SU-DHL-6 (cell line): ENCODE measurements around the gene NCKIPSD.

ENCODE experiments used
- H2AFZ ChIP-seq: fragments of 200-600 bp; sonication (generic); 2 replicates; pipeline ENCODE4 v1.6.1; 2014; ENCODE audit warnings: low read depth, mild to moderate bottlenecking, moderate library complexity, mixed read lengths, antibody characterized with exemption, low read length; ENCODE audit not compliant: severe bottlenecking
- H3F3A ChIP-seq: fragments of 200-600 bp; shearing (Covaris generic); 2 replicates; pipeline ENCODE4 v1.6.0; 2016; ENCODE audit warnings: antibody characterized with exemption, mild to moderate bottlenecking; ENCODE audit not compliant: insufficient read depth
- H3K27ac ChIP-seq: fragments of 200-600 bp; sonication (generic); 2 replicates; pipeline ENCODE4 v1.5.1; 2016; ENCODE audit warnings: low read depth, mild to moderate bottlenecking, low read length, moderate library complexity, mixed read lengths
- H3K27me3 ChIP-seq: fragments of 200-600 bp; sonication (generic), shearing (Covaris generic); 2 replicates; pipeline ENCODE4 v1.6.0; 2014; ENCODE audit warnings: mild to moderate bottlenecking, low read length
- H3K36me3 ChIP-seq: fragments of 200-600 bp; sonication (generic); 2 replicates; pipeline ENCODE4 v1.6.1; 2014; ENCODE audit warnings: mild to moderate bottlenecking, low read length, mixed read lengths
- H3K4me2 ChIP-seq: fragments of 300-600, 200-600 bp; shearing (Covaris generic), sonication (generic); 2 replicates; pipeline ENCODE4 v1.6.0; 2014; ENCODE audit warnings: low read length, low read depth, mild to moderate bottlenecking; ENCODE audit not compliant: poor library complexity, severe bottlenecking
- H3K4me3 ChIP-seq: fragments of 200-600 bp; sonication (generic); 2 replicates; pipeline ENCODE4 v1.5.1; 2014; ENCODE audit warnings: antibody characterized with exemption, low read length, mild to moderate bottlenecking, mixed read lengths; ENCODE audit not compliant: insufficient read depth, poor library complexity, severe bottlenecking
- H3K79me2 ChIP-seq: fragments of 200-600 bp; sonication (generic); 2 replicates; pipeline ENCODE4 v1.6.1; 2014; ENCODE audit warnings: mild to moderate bottlenecking, low read length, moderate library complexity; ENCODE audit not compliant: insufficient read depth
- H3K9ac ChIP-seq: fragments of 200-600 bp; sonication (generic); 2 replicates; pipeline ENCODE4 v1.7.0; 2014; ENCODE audit warnings: mild to moderate bottlenecking, low read length
- H3K9me2 ChIP-seq: fragments of 200-600 bp; sonication (generic); replicated peaks from 2 replicates; pipeline ENCODE4 v1.6.1; 2014; ENCODE audit warnings: low read length; ENCODE audit not compliant: insufficient read depth
- H3K9me3 ChIP-seq: fragments of 200-600 bp; sonication (generic); 2 replicates; pipeline ENCODE4 v1.6.1; 2014; ENCODE audit warnings: low read length, mixed read lengths; ENCODE audit not compliant: insufficient read depth
- H4K20me1 ChIP-seq: fragments of 200-600 bp; sonication (generic); 2 replicates; pipeline ENCODE4 v1.6.1; 2014; ENCODE audit warnings: low read depth, mild to moderate bottlenecking, antibody characterized with exemption, low read length, moderate library complexity, mixed read lengths
- EZH2phosphoT487 ChIP-seq: fragments of 200-600 bp; sonication (generic), shearing (Covaris generic); conservative IDR thresholded peaks from 2 replicates; pipeline ENCODE4 v1.6.1; 2018; ENCODE audit warnings: mild to moderate bottlenecking, antibody characterized with exemption, low read length, moderate library complexity, mixed read lengths
- TF ChIP-seq, protein P1 (sequence below): fragments of 200-600 bp; sonication (generic); IDR thresholded peaks from one replicate; pipeline ENCODE4 v1.5.1; 2017; ENCODE audit warnings: antibody characterized with exemption, mild to moderate bottlenecking, low read length, moderate library complexity; ENCODE audit not compliant: insufficient read depth, poor library complexity, severe bottlenecking

The NCKIPSD gene

DNA sequence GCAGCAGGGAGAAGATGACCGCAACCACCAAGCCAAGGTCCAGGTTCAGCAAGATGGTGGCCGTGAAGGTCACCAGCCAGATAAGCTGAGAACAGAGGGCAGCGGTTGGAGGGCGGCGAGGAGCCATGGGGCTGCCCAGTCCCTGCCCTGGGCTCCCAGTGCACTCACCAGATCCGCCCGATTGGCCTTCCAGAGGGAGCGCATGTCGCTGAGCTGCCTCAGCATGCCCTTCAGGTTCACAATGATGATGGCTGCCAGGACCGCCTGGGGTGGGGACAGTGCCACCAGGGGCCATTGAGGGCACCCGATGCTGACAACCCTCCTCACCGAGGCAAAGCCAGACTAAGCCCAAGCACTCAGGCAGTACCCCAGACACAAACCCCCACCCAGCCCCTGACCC lies 55.8 kb downstream of the NCKIPSD start:
- no peak overlapping the region for H3K4me2 ChIP-seq
- H3K36me3 ChIP-seq, result no peaks in the 10 kb centered on the region
- no peaks in the 10 kb centered on the region for H3K27me3 ChIP-seq
- H2AFZ ChIP-seq, result no peak overlapping the region
- H3F3A ChIP-seq, result no peaks in the 10 kb centered on the region
- no peak for TF ChIP-seq EZH2phosphoT487
- TF ChIP-seq, protein P1, sequence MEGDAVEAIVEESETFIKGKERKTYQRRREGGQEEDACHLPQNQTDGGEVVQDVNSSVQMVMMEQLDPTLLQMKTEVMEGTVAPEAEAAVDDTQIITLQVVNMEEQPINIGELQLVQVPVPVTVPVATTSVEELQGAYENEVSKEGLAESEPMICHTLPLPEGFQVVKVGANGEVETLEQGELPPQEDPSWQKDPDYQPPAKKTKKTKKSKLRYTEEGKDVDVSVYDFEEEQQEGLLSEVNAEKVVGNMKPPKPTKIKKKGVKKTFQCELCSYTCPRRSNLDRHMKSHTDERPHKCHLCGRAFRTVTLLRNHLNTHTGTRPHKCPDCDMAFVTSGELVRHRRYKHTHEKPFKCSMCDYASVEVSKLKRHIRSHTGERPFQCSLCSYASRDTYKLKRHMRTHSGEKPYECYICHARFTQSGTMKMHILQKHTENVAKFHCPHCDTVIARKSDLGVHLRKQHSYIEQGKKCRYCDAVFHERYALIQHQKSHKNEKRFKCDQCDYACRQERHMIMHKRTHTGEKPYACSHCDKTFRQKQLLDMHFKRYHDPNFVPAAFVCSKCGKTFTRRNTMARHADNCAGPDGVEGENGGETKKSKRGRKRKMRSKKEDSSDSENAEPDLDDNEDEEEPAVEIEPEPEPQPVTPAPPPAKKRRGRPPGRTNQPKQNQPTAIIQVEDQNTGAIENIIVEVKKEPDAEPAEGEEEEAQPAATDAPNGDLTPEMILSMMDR, result no peak
- no peaks in the 10 kb centered on the region for H3K9me3 ChIP-seq
- H3K9me2 ChIP-seq, result no peaks in the 10 kb centered on the region
- H4K20me1 ChIP-seq, result no peaks in the 10 kb centered on the region
- no peak overlapping the region for H3K27ac ChIP-seq
- H3K79me2 ChIP-seq, result no peaks in the 10 kb centered on the region
- no peak overlapping the region for H3K4me3 ChIP-seq
- no peak overlapping the region for H3K9ac ChIP-seq

DNA sequence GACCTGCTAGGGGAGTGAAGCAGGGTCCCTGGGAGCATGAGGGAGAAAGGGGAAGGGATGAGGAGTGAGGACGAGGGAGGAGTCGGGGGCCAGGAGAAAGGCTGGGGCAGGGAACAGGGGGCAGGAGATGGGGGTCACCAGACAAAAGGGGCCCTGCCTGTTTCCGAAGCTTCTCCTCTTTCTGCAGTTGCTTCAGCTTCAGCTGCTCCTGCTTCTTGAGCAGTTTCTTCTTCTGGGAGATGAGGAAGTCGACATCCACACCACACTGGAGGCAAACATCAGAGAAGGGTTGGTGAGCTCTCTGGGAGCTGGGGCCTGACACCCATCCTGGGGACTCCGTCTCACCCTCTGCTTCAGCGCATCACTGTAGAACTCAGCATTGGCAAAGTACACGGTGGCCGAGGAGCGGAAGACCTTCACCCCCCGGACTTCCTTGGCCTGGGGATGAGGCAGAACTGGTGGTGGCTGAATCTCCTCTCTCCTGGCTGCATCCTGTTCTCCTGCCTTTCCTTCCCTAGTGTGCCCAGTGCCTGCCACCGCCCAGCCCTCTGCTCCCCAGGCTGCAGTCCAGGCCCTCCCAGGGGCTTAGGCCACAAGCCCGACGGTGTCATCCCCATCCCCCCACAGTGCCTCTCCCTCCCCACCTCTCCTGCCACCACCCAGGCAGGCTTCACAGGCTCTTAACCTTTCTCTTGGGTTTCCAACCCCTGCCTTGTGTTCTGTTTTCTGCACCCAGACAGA lies 57.3 kb downstream of the NCKIPSD start:
- no peaks in the 10 kb centered on the region for H3F3A ChIP-seq
- TF ChIP-seq, protein P1, result no peak
- TF ChIP-seq EZH2phosphoT487, result no peak
- no peaks in the 10 kb centered on the region for H3K36me3 ChIP-seq
- no peak overlapping the region for H3K4me3 ChIP-seq
- no peak overlapping the region for H2AFZ ChIP-seq
- no peaks in the 10 kb centered on the region for H4K20me1 ChIP-seq
- no peaks in the 10 kb centered on the region for H3K27me3 ChIP-seq
- no peaks in the 10 kb centered on the region for H3K79me2 ChIP-seq
- no peak overlapping the region for H3K27ac ChIP-seq
- H3K9me3 ChIP-seq, result no peaks in the 10 kb centered on the region
- no peaks in the 10 kb centered on the region for H3K9me2 ChIP-seq
- H3K4me2 ChIP-seq, result no peak overlapping the region
- H3K9ac ChIP-seq, result no peak overlapping the region

DNA sequence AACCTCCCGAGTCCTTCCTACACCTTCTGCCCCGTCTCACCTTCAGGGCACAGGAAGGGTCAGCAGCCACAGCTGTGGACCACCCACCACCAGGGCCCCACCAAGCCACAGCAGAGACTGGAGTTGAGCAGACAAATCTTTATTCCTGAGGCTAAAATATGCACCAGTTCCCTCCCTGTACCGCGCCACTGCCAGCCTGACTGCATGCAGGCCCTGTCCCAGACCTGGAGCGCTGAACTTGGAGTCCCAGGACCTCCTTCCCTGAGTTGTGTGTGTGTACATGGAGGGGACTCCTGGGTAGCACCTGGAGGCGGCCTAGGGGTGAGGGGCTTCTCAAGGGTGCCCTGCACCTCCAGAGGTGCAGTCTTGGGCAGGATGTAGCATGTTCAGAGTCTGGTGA lies 60.1 kb downstream of the NCKIPSD start:
- Histone ChIP-seq H3F3A (no peaks in the 10 kb centered on the region), H3K9me3 (no peaks in the 10 kb centered on the region), H3K4me3 (no peak overlapping the region), H3K27me3 (no peaks in the 10 kb centered on the region), H2AFZ (no peak overlapping the region), H3K4me2 (no peak overlapping the region), H3K36me3 (no peaks in the 10 kb centered on the region), H3K27ac (no peak overlapping the region), H3K9me2 (no peaks in the 10 kb centered on the region), H3K79me2 (no peaks in the 10 kb centered on the region), H3K9ac (no peak overlapping the region), H4K20me1 (no peaks in the 10 kb centered on the region)
- no peak for TF ChIP-seq EZH2phosphoT487

DNA sequence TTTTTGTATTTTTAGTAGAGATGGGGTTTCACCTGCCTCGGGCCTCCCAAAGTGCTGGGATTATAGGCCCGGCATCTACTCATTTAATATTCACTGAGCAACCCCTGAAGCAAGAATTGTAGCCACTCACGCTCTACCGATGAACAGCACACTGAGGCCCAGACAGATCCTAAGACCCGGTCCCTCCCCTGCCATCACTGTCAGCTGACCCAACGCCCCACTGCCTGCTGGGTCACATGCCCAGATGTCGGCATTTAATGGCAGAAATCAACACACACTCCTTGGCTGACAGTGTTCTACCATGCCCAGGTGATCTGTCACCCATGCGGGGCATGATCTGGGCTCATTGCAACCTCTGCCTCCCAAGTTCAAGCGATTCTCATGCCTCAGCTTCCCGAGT lies 60.9 kb downstream of the NCKIPSD start:
- Histone ChIP-seq H3K79me2 (no peaks in the 10 kb centered on the region), H3F3A (no peaks in the 10 kb centered on the region), H3K9me3 (no peaks in the 10 kb centered on the region), H4K20me1 (no peaks in the 10 kb centered on the region), H3K27me3 (no peaks in the 10 kb centered on the region), H3K4me2 (no peak overlapping the region), H3K27ac (no peak overlapping the region), H3K9me2 (no peaks in the 10 kb centered on the region), H3K9ac (no peak overlapping the region), H3K4me3 (no peak overlapping the region), H2AFZ (no peak overlapping the region), H3K36me3 (no peaks in the 10 kb centered on the region)
- TF ChIP-seq EZH2phosphoT487, result no peak
- TF ChIP-seq, protein P1, result no peak
